K562 (cell line): ENCODE measurements around the gene RASGRP1. TPM values are rescaled to one million over a fixed set of nuclear protein-coding genes. Genes with fewer than 3 reads are reported as not detected.
A peak's percentile ranks its signal among the peaks of the same experiment; 100 is the strongest.

Experiments
- ATAC-seq: fragments of 200-7000 bp; cut with Tn5 transposase; 3 replicates; pipeline ENCODE4 v1.9.1; 2020; ENCODE audit warnings: moderate library complexity
- BruUV-seq: library from RNA; stranded (reverse); fragments of 400-500 nt; replicated peaks from 2 replicates; lab custom pipeline; 2021; lab: Mats Ljungman, UMichigan
- CTCF ChIA-PET: fragments of 300-600 bp; formaldehyde crosslinking; extraction: SDS; loops from one replicate; lab custom pipeline; 2021; ENCODE audit warnings: low intra/inter-chr PET ratio; lab: Yijun Ruan, JAX
- POLR2A ChIA-PET: fragments of 300-600, 350-650 bp; sonication (Branson Sonifier 250); formaldehyde crosslinking; extraction: SDS; loops from one replicate; lab custom pipeline; 2021; ENCODE audit warnings: antibody characterized with exemption, inconsistent platforms; lab: Yijun Ruan, JAX
- DNase-seq, 4 experiments: peaks; one replicate each; pipeline versions ENCODE4 v3.0.0 to v3.0.0-alpha.2; 2011 to 2018; ENCODE audit warnings: low spot score in 3 of 4, mixed read lengths in 3 of 4; ENCODE audit errors: extremely low read depth in 1 of 4
- FAIRE-seq: peaks from 2 replicates; lab custom pipeline; 2011; peaks lifted over from hg19 to GRCh38; lab: Jason Lieb, UNC
- H2AFZ ChIP-seq: 2 replicates; pipeline ENCODE4 v1.6.0; 2011; ENCODE audit warnings: low read depth, low read length, control low read depth, inconsistent platforms
- H3K27ac ChIP-seq: fragments of 200-600 bp; 3 replicates; pipeline ENCODE4 v1.8.0; 2011; ENCODE audit warnings: low read depth, mild to moderate bottlenecking, control low read depth, inconsistent platforms, low read length, moderate library complexity, mixed read lengths; ENCODE audit errors: extremely low read depth
- H3K27me3 ChIP-seq, 2 experiments: fragments of 300-600 bp in 1 of 2; 2 replicates in 1 of 2; 3 replicates in 1 of 2; pipeline versions ENCODE4 v1.6.0 to v1.8.0; 2011; ENCODE audit warnings: inconsistent platforms in 2 of 2, low read length in 2 of 2, mild to moderate bottlenecking in 1 of 2, mixed read lengths in 1 of 2, moderate library complexity in 1 of 2; ENCODE audit not compliant: control insufficient read depth in 2 of 2, insufficient read depth in 2 of 2
- H3K36me3 ChIP-seq: fragments of 300-600 bp; 3 replicates; pipeline ENCODE4 v1.8.0; 2011; ENCODE audit warnings: mild to moderate bottlenecking, low read length, inconsistent platforms; ENCODE audit not compliant: control insufficient read depth, insufficient read depth
- H3K4me1 ChIP-seq, 2 experiments: fragments of 200-600 bp in 1 of 2; replicated peaks in 1 of 2; 2 replicates in 1 of 2; 3 replicates in 1 of 2; pipeline versions ENCODE4 v1.5.1 to v1.8.0; 2011; ENCODE audit warnings: inconsistent platforms in 2 of 2, low read length in 2 of 2, mild to moderate bottlenecking in 1 of 2, mixed read lengths in 1 of 2, moderate library complexity in 1 of 2; ENCODE audit not compliant: control insufficient read depth in 2 of 2, insufficient read depth in 2 of 2
- H3K4me2 ChIP-seq: 2 replicates; pipeline ENCODE4 v1.6.1; 2011; ENCODE audit warnings: low read length, control low read depth, inconsistent platforms, mixed read lengths; ENCODE audit not compliant: insufficient read depth
- H3K4me3 ChIP-seq: fragments of 200-600 bp; sonication (generic), shearing (Covaris generic); 2 replicates; pipeline ENCODE4 v1.5.1; 2016; ENCODE audit warnings: control low read depth, inconsistent platforms
- H3K79me2 ChIP-seq: fragments of 200-600 bp; 3 replicates; pipeline ENCODE4 v1.8.0; 2011; ENCODE audit warnings: low read length, inconsistent platforms; ENCODE audit not compliant: control insufficient read depth, insufficient read depth
- H3K9ac ChIP-seq, 2 experiments: 2 replicates each; pipeline versions ENCODE4 v1.6.0 to v1.6.1; 2011; ENCODE audit warnings: low read depth in 2 of 2, low read length in 2 of 2, control low read depth in 1 of 2, inconsistent platforms in 1 of 2, mild to moderate bottlenecking in 1 of 2, mixed read lengths in 1 of 2; ENCODE audit not compliant: insufficient read depth in 1 of 2
- H3K9me1 ChIP-seq: one replicate; pipeline ENCODE4 v1.6.0; 2011; ENCODE audit warnings: inconsistent platforms, mild to moderate bottlenecking, low read length, moderate library complexity; ENCODE audit not compliant: control insufficient read depth, insufficient read depth
- H3K9me3 ChIP-seq: replicated peaks from 2 replicates; pipeline ENCODE4 v1.5.1; 2011; ENCODE audit warnings: low read depth, low read length, inconsistent platforms; ENCODE audit not compliant: control insufficient read depth, insufficient read depth
- H4K20me1 ChIP-seq: replicated peaks from 2 replicates; pipeline ENCODE4 v1.6.1; 2011; ENCODE audit warnings: low read length, inconsistent platforms, mixed read lengths; ENCODE audit not compliant: control insufficient read depth, insufficient read depth
- CBX5 ChIP-seq: IDR thresholded peaks from 2 replicates; pipeline ENCODE4 v1.6.1; 2014; ENCODE audit warnings: low read depth, borderline replicate concordance
- KLF16 ChIP-seq: IDR thresholded peaks from 2 replicates; pipeline ENCODE4 v1.6.1; 2016; ENCODE audit warnings: antibody characterized with exemption
- TCFL5 ChIP-seq: fragments of 250-450 bp; sonication (Bioruptor Pico); conservative IDR thresholded peaks from 2 replicates; pipeline ENCODE4 v1.6.1; 2021; ENCODE audit warnings: mild to moderate bottlenecking, moderate library complexity, matching md5 sums
- TFAM ChIP-seq: fragments of 250-450 bp; sonication (Bioruptor Pico); conservative IDR thresholded peaks from 2 replicates; pipeline ENCODE4 v1.5.0; 2021; ENCODE audit warnings: mild to moderate bottlenecking, moderate library complexity
- ZNF316 ChIP-seq: fragments of 450-650 bp; IDR thresholded peaks from 2 replicates; pipeline ENCODE4 v1.6.1; 2016
- WGBS: fragments of 100-300 bp; shearing (Covaris generic); methylation state at CpG from one replicate; pipeline ENCODE4 v1.1.6; 2016; ENCODE audit warnings: low coverage, mixed read lengths; ENCODE audit not compliant: insufficient coverage; ENCODE audit errors: missing lambda C conversion rate; 5-methylcytosine and 5-hydroxymethylcytosine counted together
- in situ Hi-C: fragments of 300-500 bp; cut with MboI; formaldehyde crosslinking; loops from 4 replicates; pipeline ENCODE4 v1.15.0; 2018; ENCODE audit warnings: inconsistent platforms, mixed read lengths
- intact Hi-C: fragments of 100-400 bp; cut with micrococcal nuclease; formaldehyde crosslinking; loops from 2 replicates; pipeline ENCODE4 v1.14.2; 2022
- polyA plus RNA-seq, 8 experiments: library from polyadenylated mRNA; depleted of rRNA in 4 of 8; stranded (reverse) in 5 of 8; unstranded in 3 of 8; fragments of >200 nt; fragmentation: Nextera tagmentation in 2 of 8; fragmentation: Illumina TruSeq in 1 of 8; extraction: Ambion mirVana in 2 of 8; extraction: Trizol in 1 of 8; gene quantifications; 2 replicates each; pipeline versions ENCODE4 v1.2.1 to v1.2.3, GENCODE V29; 2011 to 2014; ENCODE audit warnings: inconsistent platforms in 1 of 8, missing spikeins in 1 of 8
- total RNA-seq, 7 experiments: library from RNA; depleted of rRNA in 6 of 7; stranded (reverse); fragments of >200 nt in 6 of 7; fragmentation: Illumina TruSeq in 2 of 7; extraction: Trizol in 2 of 7; gene quantifications; 2 replicates each; pipeline versions ENCODE4 v1.2.1 to v1.2.3, GENCODE V29; 2011 to 2021; ENCODE audit warnings: low replicate concordance in 1 of 7
- TF ChIP-seq, protein P1 (sequence below): fragments of 200-400 bp; formaldehyde crosslinking; IDR thresholded peaks from 2 replicates; pipeline ENCODE4 v1.6.1; 2017; ENCODE audit warnings: mild to moderate bottlenecking, low read depth, low read length, moderate library complexity

Gene RASGRP1
- total and polyA plus RNA-seq, 9 of the 15 experiments (the other 6 are each of a cell fraction or from before 2014, with no cell fraction given) = 0.14 to 0.72 (median 0.31) TPM

DNA sequence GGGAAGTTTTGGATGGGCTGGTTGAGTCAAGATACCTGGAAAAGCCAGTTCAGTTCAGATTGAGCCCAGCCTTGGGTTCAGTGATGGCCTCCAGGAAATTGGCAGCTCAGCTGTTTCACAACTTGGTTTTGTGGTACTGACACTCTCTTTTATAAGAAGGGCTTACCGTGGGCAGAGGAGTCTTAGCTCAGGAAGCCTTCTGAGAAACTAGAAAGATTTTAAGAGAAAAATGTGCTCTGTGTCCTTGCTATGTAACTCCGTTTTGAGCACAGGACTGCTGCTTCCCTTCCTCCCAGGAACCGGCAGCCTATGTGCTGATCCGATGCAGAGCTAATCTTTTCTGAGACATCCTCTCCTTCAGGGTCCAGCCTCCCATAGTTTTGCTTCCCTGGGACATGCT lies 46.6 kb upstream of the RASGRP1 start (continued):
- TF ChIP-seq, protein P1, sequence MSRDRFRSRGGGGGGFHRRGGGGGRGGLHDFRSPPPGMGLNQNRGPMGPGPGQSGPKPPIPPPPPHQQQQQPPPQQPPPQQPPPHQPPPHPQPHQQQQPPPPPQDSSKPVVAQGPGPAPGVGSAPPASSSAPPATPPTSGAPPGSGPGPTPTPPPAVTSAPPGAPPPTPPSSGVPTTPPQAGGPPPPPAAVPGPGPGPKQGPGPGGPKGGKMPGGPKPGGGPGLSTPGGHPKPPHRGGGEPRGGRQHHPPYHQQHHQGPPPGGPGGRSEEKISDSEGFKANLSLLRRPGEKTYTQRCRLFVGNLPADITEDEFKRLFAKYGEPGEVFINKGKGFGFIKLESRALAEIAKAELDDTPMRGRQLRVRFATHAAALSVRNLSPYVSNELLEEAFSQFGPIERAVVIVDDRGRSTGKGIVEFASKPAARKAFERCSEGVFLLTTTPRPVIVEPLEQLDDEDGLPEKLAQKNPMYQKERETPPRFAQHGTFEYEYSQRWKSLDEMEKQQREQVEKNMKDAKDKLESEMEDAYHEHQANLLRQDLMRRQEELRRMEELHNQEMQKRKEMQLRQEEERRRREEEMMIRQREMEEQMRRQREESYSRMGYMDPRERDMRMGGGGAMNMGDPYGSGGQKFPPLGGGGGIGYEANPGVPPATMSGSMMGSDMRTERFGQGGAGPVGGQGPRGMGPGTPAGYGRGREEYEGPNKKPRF = no peak
- TF ChIP-seq TCFL5 (CRISPR knock-in tag) (no peak), KLF16 (no peak), CBX5 (no peak)
- TF ChIP-seq, all 486 proteins: peak for 0

DNA sequence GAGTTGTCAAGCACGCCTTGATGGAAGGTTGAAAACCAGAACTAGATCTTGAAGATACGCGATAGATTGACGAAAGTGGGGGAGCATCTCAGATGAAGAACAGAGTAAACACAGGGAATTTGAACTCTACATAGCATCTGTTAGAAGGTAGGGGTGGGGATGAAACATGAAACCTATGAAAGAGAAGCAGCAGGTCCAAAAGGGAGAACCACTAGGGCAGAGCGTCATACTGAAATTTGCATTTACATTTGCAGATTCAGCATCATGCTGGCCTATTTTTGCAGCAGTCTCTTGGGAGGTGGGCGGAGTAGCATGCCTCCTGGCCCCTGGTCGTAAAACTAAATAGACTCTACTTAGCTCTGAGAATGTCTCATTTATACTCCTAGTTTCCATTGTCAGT lies 46.1 kb upstream of the RASGRP1 start:
- CTCF ChIA-PET = no interaction called here
- Histone ChIP-seq H3K4me3 (no peak overlapping the region), H4K20me1 (no peaks in the 10 kb centered on the region), H3K4me1 (peaks cover 10 to 17% of the 10 kb centered on the region in 2 experiments; a peak in 4 of 5 replicates), H3K79me2 (no peaks in the 10 kb centered on the region), H3K27ac (no peak overlapping the region), H3K9me1 (no peaks in the 10 kb centered on the region), H3K36me3 (no peaks in the 10 kb centered on the region), H3K4me2 (no peak overlapping the region), H3K9ac (no peak overlapping the region), H3K27me3 (peaks cover 0 to 10% of the 10 kb centered on the region in 2 experiments; a peak in 2 of 5 replicates), H3K9me3 (no peaks in the 10 kb centered on the region), H2AFZ (peak overlapping the region; percentile 59; the same call in 1 of the 2 replicates)
- WGBS = 55% methylated on average over 7 of the region's 7 CpGs
- no peak for TF ChIP-seq TFAM
- 0 out of 2 replicates have a peak, but pooled peaks have one; percentile 16 for TF ChIP-seq ZNF316
- DNase-seq = no peak
- in situ Hi-C loops (no loop called here), intact Hi-C loops (no loop called here)
- FAIRE-seq = no peak
- no TSS peak for BruUV-seq
- peak; percentile 42; the same call in 1 of the 3 replicates for ATAC-seq
- POLR2A ChIA-PET = interaction anchor here (0.9 to 1.3 kb wide), 2 partner anchors 10 to 16 kb away, joined by 3 to 4 read pairs; no protein-coding TSS in a partner anchor
